Ascending aorta (tissue), 2 donors: ENCODE results near the gene ERFE. TPM values are rescaled to one million over a fixed set of nuclear protein-coding genes. Genes with fewer than 3 reads are reported as not detected.

ENCODE experiments used
- DNase-seq, 2 donors: peaks; one replicate each; pipeline ENCODE4 v3.0.0-alpha.2; 2019; ENCODE audit warnings: low spot score in 2 of 2
- H3K27ac ChIP-seq, 2 donors: fragments of 200-600 bp; sonication (generic); one replicate each; pipeline ENCODE4 v1.5.1; 2016 to 2017; ENCODE audit warnings: mild to moderate bottlenecking in 1 of 2
- H3K27me3 ChIP-seq: fragments of 200-600 bp; sonication (generic); one replicate; pipeline ENCODE4 v1.5.1; 2017
- H3K36me3 ChIP-seq, 2 donors: fragments of 200-600 bp; sonication (generic); one replicate each; pipeline ENCODE4 v1.5.1; 2016
- H3K4me1 ChIP-seq, 2 donors: fragments of 200-600 bp; sonication (generic); one replicate each; pipeline ENCODE4 v1.5.1; 2016 to 2017; ENCODE audit warnings: mild to moderate bottlenecking in 1 of 2
- H3K4me3 ChIP-seq, 2 donors: fragments of 200-600 bp; sonication (generic); one replicate each; pipeline ENCODE4 v1.5.1; 2016 to 2017; ENCODE audit warnings: mild to moderate bottlenecking in 1 of 2
- H3K9me3 ChIP-seq, 2 donors: fragments of 200-600 bp; sonication (generic); one replicate each; pipeline ENCODE4 v1.5.1; 2016
- intact Hi-C: fragments of 100-400 bp; cut with DNase I; formaldehyde crosslinking; loops from one replicate; pipeline ENCODE4 v1.15.1; 2023
- total RNA-seq: library from RNA; depleted of rRNA; stranded (reverse); fragments of >200 nt; gene quantifications from one replicate; pipeline ENCODE4 v1.1.0, GENCODE V29; 2016
- TF ChIP-seq, protein P1 (sequence below), 3 experiments: fragments of 200-600 bp in 2 of 3; fragments of 450-650 bp in 1 of 3; sonication (generic) in 2 of 3; IDR thresholded peaks; one replicate each; pipeline ENCODE4 v1.5.1; 2016 to 2019; ENCODE audit warnings: antibody characterized with exemption in 3 of 3, mild to moderate bottlenecking in 1 of 3, moderate library complexity in 1 of 3

The ERFE gene
- total RNA-seq, 1 donor from 2014 or later = 3.3 TPM

DNA sequence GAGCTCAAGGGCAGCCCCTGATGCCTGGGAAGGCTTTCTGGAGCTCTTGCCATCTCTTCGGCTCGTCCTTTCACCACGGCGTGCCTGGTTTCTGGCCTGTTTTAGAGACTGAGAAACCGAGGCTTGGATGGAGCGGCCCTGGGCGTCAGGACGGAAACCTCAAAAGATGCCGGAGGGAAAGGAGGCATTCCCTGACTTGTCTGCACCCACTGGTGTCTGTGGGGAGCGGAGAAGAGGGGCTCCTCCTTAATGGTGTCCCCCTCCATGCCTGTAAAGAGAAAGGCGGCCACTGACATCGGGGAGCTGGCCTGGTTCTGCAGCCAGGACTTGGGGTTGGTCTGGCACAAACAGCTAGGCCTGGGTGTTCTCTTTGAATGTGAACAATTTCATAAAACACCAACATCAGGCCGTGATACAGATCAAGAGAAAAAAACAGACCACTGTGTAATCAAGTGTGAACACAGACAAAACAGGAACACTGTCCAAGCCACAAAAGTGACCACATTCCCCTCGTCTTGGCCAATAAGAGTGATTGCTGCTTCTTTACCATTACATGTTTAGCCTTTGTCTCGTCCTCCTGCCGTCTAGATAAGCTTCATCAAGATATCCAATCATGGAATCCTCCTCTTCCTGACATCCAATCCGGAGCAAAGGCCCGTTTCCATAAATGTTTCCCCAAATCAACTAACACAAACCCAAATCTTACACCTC, 45.4 kb downstream of the ERFE start:
- TF ChIP-seq, protein P1, sequence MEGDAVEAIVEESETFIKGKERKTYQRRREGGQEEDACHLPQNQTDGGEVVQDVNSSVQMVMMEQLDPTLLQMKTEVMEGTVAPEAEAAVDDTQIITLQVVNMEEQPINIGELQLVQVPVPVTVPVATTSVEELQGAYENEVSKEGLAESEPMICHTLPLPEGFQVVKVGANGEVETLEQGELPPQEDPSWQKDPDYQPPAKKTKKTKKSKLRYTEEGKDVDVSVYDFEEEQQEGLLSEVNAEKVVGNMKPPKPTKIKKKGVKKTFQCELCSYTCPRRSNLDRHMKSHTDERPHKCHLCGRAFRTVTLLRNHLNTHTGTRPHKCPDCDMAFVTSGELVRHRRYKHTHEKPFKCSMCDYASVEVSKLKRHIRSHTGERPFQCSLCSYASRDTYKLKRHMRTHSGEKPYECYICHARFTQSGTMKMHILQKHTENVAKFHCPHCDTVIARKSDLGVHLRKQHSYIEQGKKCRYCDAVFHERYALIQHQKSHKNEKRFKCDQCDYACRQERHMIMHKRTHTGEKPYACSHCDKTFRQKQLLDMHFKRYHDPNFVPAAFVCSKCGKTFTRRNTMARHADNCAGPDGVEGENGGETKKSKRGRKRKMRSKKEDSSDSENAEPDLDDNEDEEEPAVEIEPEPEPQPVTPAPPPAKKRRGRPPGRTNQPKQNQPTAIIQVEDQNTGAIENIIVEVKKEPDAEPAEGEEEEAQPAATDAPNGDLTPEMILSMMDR (IDR thresholded peaks at IDR 0.05) = no peak
- intact Hi-C loops = loop anchor here (1.0 to 2.0 kb wide), 3 partner anchors 33 to 65 kb away; partner anchors contain the start of genes HES6 and KLHL30
- H3K27ac ChIP-seq = peak overlapping the region; percentile 88 to 98
- peak overlapping the region; percentile 99 for H3K4me3 ChIP-seq
- H3K36me3 ChIP-seq = no peaks in the 10 kb centered on the region
- DNase-seq = no peak
- no peaks in the 10 kb centered on the region for H3K9me3 ChIP-seq
- H3K27me3 ChIP-seq = no peaks in the 10 kb centered on the region
- peaks cover 12 to 23% of the 10 kb centered on the region in 2 donors for H3K4me1 ChIP-seq

DNA sequence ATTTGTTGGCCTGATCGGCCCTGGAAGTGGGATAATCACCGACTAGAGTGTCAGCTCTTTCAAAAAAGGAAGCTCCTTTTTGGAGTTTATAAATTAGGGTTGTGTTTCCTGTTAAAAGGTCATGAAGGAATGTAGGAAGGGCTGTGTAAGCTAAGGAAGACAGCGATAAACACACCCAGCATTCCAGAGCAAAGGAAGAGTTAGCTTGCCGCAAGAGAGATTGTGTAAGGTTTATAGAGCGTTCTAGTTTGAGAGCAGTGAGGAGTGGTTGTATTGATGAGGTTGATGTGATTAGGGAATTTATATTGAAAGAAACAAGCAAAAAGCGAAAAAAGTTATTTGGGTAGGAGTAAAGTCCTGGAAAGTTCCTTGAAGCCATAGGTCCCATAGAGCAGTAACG, 48.2 kb downstream of the ERFE start:
- intact Hi-C loops = loop anchor here (5.0 kb wide), 1 partner anchor 1070 kb away; no protein-coding TSS in a partner anchor
- Histone ChIP-seq H3K9me3 (no peaks in the 10 kb centered on the region), H3K4me1 (peaks cover 5 to 7% of the 10 kb centered on the region in 2 donors), H3K36me3 (no peaks in the 10 kb centered on the region), H3K27me3 (no peaks in the 10 kb centered on the region), H3K27ac (no peak overlapping the region), H3K4me3 (no peak overlapping the region)
- TF ChIP-seq, protein P1 (IDR thresholded peaks at IDR 0.05) = no peak
- DNase-seq = no peak

DNA sequence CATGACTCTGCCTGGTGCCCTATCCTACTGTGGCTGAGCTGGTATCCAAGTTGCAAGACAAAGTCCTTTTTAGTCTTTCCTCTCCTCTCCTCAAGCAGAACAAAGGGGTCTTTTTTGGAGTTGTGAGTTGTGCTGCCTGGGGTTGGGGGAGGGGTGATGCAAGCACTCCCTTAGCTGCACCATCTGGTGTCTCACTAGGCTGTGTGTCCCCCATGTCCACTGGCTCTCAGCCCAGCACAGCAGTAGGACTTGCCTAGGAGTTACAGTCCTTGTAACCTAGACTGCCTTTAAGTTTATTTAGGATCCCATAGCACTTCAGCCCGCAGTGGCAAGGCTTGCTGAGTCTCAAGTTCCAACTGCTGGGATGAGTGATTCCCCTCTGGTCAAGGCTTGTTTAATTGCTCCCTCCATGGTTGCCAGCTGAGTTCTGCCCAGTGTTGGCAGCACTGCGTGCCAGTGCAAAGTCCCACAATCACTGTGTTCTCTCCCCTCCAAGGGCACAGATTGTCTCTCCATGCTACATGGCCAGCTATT, 57.9 kb downstream of the ERFE start:
- Histone ChIP-seq H3K4me3 (no peak overlapping the region), H3K9me3 (no peaks in the 10 kb centered on the region), H3K27ac (no peak overlapping the region), H3K27me3 (no peaks in the 10 kb centered on the region), H3K36me3 (no peaks in the 10 kb centered on the region), H3K4me1 (no peaks in the 10 kb centered on the region)
- intact Hi-C loops = no loop called here
- no peak for DNase-seq
- TF ChIP-seq, protein P1 (IDR thresholded peaks at IDR 0.05) = no peak

Other genes with a start within 250 kb of the ERFE start
- gene UBE2F, start 192.0 kb upstream of the ERFE start, total RNA-seq = 50.7 TPM
- gene SCLY, start 98.0 kb upstream of the ERFE start, total RNA-seq = 87.5 TPM
- not detected for gene ESPNL, start 58.6 kb upstream of the ERFE start, total RNA-seq
- gene KLHL30, start 20.3 kb upstream of the ERFE start, total RNA-seq = 28.2 TPM
- 22.6 TPM for gene ILKAP, start 44.7 kb downstream of the ERFE start, total RNA-seq
- 117 TPM for gene HES6, start 81.1 kb downstream of the ERFE start, total RNA-seq
- 21.6 TPM for gene PER2, start 129.6 kb downstream of the ERFE start, total RNA-seq
- gene TRAF3IP1, start 161.5 kb downstream of the ERFE start, total RNA-seq = 6.1 TPM